GM12864 (cell line): ENCODE results near the gene RTKN2.

ENCODE experiments used
- DNase-seq: peaks from one replicate; pipeline ENCODE4 v3.0.0-alpha.2; 2011; ENCODE audit warnings: low read depth
- H3K4me3 ChIP-seq: 2 replicates; pipeline ENCODE4 v1.5.1; 2011; ENCODE audit warnings: mild to moderate bottlenecking, low read depth, low read length, control low read depth
- CTCF ChIP-seq: IDR thresholded peaks from 2 replicates; pipeline ENCODE4 v1.5.1; 2011; ENCODE audit warnings: low read depth, mild to moderate bottlenecking, moderate library complexity, low read length, control low read depth, inconsistent platforms; ENCODE audit errors: missing control alignments

The RTKN2 gene

GRCh38 chr10:62230344-62231121, 38.1 kb downstream of the RTKN2 start:
- no peak for TF ChIP-seq CTCF
- no peak overlapping the region for H3K4me3 ChIP-seq
- no peak for DNase-seq

- no peak for DNase-seq
- no peak overlapping the region for H3K4me3 ChIP-seq
- TF ChIP-seq CTCF: no peak
These were observed 43.3 kb downstream of the RTKN2 start for GRCh38 chr10:62225362-62225761.

- no peak for TF ChIP-seq CTCF
- H3K4me3 ChIP-seq: no peak overlapping the region
- DNase-seq: no peak
These were observed 44.0 kb downstream of the RTKN2 start for GRCh38 chr10:62224606-62225005.

- no peak overlapping the region for H3K4me3 ChIP-seq
- TF ChIP-seq CTCF: no peak
- DNase-seq: no peak
These were observed 51.0 kb downstream of the RTKN2 start for GRCh38 chr10:62217683-62218082.

GRCh38 chr10:62214364-62214874, 54.2 kb downstream of the RTKN2 start:
- no peak for DNase-seq
- no peak for TF ChIP-seq CTCF
- no peak overlapping the region for H3K4me3 ChIP-seq

- H3K4me3 ChIP-seq: no peak overlapping the region
- DNase-seq: no peak
- TF ChIP-seq CTCF: no peak
These were observed 62.8 kb downstream of the RTKN2 start for GRCh38 chr10:62205750-62206399.

GRCh38 chr10:62199584-62199983, 69.1 kb downstream of the RTKN2 start:
- no peak overlapping the region for H3K4me3 ChIP-seq
- no peak for DNase-seq
- TF ChIP-seq CTCF: no peak
